Activated CD8-positive, alpha-beta memory T cell treated with anti-CD3 and anti-CD28 coated beads, Interleukin-2, amount 50 U/mL, for 48 hours (primary cell): ENCODE data around the gene LAMP5.

Experiments used
- DNase-seq: peaks from one replicate; pipeline ENCODE4 v3.0.0-alpha.2; 2020

LAMP5 gene, protein sequence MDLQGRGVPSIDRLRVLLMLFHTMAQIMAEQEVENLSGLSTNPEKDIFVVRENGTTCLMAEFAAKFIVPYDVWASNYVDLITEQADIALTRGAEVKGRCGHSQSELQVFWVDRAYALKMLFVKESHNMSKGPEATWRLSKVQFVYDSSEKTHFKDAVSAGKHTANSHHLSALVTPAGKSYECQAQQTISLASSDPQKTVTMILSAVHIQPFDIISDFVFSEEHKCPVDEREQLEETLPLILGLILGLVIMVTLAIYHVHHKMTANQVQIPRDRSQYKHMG

DNA sequence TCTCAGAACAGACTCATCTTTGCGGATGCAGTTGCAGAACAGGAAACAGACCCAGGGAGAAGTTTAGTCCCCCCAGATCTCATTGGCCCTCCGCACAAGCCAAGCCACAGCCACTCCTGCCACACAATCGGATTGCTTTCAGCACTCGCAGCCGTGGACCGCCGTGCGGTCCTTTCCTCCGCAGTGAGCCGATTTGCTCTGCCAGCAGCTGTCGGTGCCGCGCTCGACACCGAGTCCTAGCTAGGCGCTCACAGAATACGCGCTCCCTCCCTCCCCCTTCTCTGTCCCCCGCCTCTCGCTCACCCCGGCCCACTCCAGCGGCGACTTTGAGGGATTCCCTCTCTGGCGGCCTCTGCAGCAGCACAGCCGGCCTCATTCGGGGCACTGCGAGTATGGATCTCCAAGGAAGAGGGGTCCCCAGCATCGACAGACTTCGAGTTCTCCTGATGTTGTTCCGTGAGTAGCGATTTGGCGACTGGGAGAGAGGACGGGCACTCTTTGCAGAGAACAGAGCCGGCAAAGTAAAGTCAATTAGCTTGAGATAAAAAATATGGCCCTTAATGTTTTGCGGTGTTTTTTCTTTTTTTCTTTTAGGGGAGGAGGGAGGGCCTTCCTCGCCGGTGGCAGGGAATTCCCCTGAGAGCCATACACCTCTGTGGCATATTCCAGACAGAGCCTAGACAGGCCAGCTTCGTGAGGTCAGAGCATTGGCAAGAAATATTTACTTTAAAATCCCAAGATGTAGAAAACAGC lies at the start of gene LAMP5:
Gene LAMP5, plus strand, starts transcription at position 130 of the 753 bp plus-strand sequence. Its CDS starts 263 bp downstream, at position 393.
- DNase-seq = no peak

- no peak for DNase-seq
Measured at GRCh38 chr20:9467995-9468394, 46.4 kb upstream of the LAMP5 start.

GRCh38 chr20:9474835-9475415 lies 39.5 kb upstream of the LAMP5 start:
- DNase-seq = no peak

- no peak for DNase-seq
Measured at GRCh38 chr20:9475456-9475855, 38.9 kb upstream of the LAMP5 start.

DNA sequence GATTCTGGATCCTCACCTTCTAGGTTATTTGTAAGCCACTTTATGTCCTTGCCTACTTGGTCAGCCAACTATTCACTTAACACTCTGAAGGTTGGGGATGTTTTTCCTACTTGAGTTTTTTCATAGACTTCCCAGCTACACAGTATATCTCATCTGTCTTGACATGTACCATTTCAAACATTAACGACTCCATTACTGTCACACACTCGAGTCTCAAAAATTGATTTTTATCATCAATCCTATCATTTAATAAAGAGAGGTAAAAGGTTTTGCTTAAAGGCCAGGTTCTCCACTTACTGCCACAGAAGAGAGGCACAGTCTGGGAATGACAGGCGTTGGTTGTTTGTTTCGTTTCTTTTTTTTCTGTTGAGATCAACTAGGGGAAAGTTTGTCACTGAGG lies 38.2 kb upstream of the LAMP5 start:
- DNase-seq = no peak

DNA sequence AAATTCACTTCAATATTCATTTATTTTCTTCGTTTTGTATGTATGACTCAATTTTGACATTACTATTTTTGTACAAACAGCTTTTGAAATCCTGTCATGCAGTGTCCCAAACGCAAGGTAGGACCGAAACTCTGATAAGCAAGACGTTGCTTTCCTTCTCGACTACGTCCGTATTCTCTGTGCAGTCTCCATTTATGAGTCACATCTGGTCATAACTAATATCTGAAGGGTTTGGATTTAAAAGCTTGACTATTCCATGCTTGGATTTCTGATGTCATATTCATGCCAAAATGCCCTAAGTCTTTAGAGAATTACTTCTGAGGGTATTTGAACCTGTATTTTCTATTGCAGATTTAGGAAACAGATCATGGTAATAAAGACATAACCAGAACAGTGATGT lies 37.8 kb upstream of the LAMP5 start:
- no peak for DNase-seq

DNA sequence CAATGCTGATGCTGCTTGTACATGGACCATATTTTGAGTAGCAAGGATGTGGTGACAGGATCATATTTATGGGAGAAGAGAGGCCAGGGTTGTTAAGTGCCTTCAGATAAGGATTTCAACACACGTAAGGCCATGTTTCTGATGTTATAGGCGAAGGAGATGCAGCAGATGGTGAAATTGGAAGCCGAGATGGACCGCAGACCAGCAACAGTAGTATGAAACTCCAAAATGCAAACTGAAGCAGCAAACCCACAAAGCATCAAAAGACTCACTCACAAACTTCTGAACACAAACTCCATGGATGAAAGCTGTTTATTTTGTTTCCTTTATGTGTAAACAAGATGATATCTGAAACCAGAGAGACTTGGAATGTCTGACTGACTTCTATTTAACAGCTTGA lies 35.6 kb upstream of the LAMP5 start:
- no peak for DNase-seq

DNA sequence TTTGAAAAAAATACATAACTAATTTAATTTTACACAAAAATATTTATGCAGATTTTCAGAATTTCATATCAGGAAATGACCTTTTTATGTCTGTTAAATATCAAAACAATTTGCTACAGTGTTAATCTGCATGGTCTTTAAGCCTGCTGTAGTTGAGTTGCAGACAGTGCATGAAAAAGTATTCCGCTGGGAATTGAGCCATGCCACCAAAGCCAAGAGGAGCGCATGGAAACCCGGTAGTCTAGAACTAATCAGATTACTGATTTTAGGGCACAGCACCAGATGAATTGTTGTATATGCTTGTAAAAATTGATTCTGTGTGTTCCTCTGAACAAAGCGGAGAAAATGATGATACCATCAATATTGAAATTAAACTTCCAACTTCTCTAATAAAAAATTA lies 34.3 kb upstream of the LAMP5 start:
- no peak for DNase-seq

DNA sequence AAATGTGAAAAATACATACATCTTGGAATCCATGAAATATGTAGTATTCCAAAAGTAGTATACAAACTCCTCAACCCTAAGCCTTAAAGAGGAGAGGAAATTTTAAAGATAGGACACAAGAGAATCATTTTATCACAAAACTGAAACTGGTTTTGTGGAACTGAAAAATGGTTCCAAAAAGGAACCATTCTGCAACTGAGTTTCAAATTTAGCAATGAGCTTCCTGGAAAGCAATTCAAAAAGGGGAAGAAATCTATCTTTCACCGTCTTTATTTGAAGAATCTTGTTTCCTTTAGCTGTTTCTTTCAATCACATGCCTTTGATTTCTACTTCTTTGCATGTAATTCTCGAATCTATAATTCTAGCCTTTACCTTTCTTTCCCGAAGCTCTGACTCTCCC lies 32.2 kb upstream of the LAMP5 start:
- DNase-seq = no peak

DNA sequence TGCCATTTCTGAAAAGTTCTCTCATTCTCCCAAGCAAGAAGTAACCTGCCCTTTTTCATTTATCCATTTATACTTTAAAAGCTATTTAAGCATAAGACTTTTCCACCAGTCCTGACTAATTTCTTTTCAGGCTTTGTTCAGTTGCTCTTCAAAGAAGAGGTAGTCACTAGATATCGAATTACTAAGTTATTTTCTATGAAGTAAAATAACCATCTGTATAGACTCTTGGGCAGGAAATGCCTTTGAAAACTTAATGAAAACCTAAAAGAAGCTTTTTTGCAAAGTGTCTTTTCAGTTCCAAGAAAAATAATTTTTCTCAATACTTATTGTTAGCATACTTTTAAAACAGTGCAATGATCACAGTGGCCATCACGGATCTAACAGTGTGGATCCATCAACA lies 31.3 kb upstream of the LAMP5 start:
- no peak for DNase-seq

- no peak for DNase-seq
Measured at GRCh38 chr20:9485614-9486340, 28.6 kb upstream of the LAMP5 start.

- no peak for DNase-seq
Measured at GRCh38 chr20:9487231-9487630, 27.2 kb upstream of the LAMP5 start.

GRCh38 chr20:9488063-9488462 lies 26.3 kb upstream of the LAMP5 start:
- DNase-seq = no peak

- no peak for DNase-seq
Measured at GRCh38 chr20:9490161-9490560, 24.2 kb upstream of the LAMP5 start.

- DNase-seq = no peak
Measured at GRCh38 chr20:9490631-9491030, 23.8 kb upstream of the LAMP5 start.

DNA sequence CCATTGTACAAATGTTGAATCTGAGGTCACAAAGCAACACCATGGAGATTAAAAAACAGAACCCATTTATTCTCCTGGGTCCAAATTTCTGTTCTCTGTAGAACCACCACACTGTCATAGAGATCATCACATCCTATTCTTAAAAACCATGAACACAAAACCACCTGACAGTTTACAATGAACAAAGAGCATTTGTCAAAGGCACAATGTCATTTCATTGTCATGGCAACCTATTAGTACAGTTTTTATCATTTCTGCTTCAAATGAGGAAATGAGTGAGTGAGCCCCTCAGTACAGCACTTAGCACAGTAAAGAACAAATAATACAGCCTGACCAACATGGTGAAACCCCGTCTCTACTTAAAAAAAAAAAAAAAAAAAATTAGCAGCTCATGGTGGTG lies 23.1 kb upstream of the LAMP5 start:
- DNase-seq = no peak

- no peak for DNase-seq
Measured at GRCh38 chr20:9492067-9492466, 22.3 kb upstream of the LAMP5 start.

DNA sequence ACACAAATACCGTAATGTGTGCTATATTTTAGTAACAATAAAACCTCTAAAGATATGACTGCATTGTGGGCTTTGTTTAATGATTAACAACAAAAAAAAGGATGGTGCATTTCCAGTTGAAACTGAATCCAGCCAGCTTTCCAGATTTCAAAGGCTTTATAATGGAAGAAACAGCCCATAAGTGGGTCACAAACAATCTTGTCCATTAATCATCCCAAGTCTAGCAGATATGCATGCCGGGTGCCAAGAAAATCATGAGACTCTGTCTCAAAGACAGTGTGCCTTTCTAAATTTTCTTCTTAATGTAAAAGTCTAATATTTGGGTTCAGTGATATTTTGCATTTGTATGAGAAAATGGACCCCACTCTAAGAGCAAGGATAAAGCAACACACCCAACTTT lies 20.6 kb upstream of the LAMP5 start:
- no peak for DNase-seq

GRCh38 chr20:9495701-9496100 lies 18.7 kb upstream of the LAMP5 start:
- no peak for DNase-seq

- DNase-seq = no peak
Measured at GRCh38 chr20:9496155-9496554, 18.2 kb upstream of the LAMP5 start.

GRCh38 chr20:9498322-9498721 lies 16.1 kb upstream of the LAMP5 start:
- no peak for DNase-seq

DNA sequence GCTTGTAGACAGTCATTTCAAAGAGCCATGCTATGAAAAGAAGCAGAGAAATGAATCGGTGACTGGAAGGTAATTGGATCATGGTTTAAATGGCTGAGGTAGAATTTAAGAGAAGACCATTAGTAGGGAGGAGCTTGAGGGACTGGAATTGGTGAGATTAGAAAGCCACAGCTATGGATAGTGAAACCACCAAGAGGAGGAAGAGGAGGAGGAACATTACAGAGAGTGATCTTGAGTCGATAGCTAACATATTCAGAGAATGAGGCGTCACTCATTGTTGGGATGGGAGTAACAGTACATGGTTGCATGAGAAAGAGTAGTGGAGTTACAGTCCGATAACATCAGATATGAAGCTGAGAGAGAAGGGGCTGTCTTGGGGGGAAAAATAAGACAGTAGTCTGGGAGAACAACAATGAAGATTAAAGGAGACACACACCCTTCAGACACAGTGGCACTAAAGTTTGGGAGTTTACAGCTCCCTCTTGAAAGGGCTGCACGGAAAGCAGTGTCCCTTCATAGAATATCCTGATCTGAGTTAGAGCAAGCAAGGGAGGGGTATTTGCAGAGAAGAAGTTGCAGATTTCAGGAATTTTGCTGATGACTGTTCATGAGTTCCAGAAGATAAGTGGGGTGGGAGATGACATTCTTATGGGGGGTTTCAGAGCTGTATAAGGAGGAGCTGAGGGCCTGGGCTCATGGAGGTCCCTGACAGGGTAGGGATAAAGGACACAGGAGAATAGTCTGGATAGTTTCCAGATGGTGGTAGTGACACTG lies 15.1 kb upstream of the LAMP5 start:
- no peak for DNase-seq

- no peak for DNase-seq
Measured at GRCh38 chr20:9500121-9500520, 14.3 kb upstream of the LAMP5 start.
